GM12892 (cell line): ENCODE results near the gene C1R.

Source experiments
- DNase-seq: peaks from one replicate; pipeline ENCODE4 v3.0.0; 2011; ENCODE audit not compliant: insufficient read length
- FAIRE-seq: peaks from 2 replicates; lab custom pipeline; 2011; peaks lifted over from hg19 to GRCh38; lab: Jason Lieb, UNC
- POLR2A ChIP-seq: IDR thresholded peaks from 2 replicates; pipeline ENCODE4 v1.6.1; 2011; ENCODE audit warnings: low read depth, low read length, control low read depth
- POLR2AphosphoS5 ChIP-seq: IDR thresholded peaks from 2 replicates; pipeline ENCODE4 v1.6.1; 2011; ENCODE audit warnings: low read depth, low read length, control low read depth
- TAF1 ChIP-seq: IDR thresholded peaks from 2 replicates; pipeline ENCODE4 v1.6.1; 2011; ENCODE audit warnings: low read depth, mild to moderate bottlenecking, control low read depth, low read length, borderline replicate concordance

C1R gene

DNA sequence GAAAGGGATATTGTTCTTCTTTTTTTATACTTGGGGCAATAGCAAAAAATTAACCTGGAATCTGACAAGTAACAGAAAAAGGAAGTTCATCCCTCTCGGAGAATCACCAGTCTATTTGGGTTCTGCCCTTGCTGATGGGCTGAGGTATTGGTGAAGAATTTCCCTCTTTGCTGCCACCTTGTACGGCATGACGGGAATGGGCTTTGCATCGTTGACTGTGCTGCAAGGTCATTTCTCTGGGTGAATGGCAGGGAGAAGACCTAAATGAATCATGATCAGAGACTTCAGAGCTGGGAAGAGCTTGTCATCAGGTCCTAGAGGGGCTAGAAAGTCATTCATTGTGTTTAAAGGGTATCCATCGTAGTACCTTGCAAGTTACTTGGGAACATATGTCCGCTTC lies 19.7 kb downstream of the C1R start:
- FAIRE-seq, result no peak
- TF ChIP-seq POLR2A (no peak), POLR2AphosphoS5 (no peak), TAF1 (no peak)
- DNase-seq, result no peak

DNA sequence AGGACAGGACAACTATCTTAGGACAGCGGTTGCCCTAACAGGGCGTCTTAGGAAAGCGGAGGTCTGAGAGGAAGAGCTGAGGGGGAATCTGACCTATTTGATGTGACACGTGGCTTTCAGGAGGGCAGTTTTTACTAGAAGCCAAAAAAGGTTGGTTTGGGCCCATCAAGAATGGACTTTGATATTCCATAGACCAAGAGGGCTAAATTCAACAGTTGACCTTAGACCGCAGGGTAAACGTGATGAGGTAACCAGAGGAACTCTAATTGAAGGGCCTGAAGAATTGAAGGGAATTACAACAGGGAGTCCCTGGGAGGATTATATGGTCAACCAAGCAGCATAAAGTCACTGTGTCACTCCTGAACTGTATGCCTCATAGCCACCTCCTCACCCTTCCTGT lies 20.2 kb downstream of the C1R start:
- DNase-seq (no peak), FAIRE-seq (no peak)
- no peak for TF ChIP-seq TAF1
- TF ChIP-seq POLR2A, result no peak
- TF ChIP-seq POLR2AphosphoS5, result no peak

DNA sequence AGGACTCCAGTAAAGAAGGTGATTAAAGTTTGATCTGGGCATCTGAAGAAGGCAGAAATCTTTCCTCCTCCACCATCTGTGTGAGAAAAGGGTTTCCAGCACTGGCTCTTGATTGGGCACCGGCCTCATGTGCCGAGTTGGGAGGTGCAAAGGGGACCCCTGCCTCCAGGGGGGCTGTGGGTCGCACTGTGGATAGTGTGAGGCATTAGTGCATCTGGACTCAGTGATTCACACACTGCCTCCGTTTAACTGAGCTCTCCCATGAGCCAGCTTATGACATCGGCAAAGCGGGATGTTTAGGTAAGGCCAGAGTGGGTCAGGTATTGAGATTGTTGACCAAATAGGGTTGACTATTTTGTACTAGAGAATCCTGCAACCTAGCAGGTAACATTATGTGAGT lies 22.9 kb downstream of the C1R start:
- DNase-seq (no peak), FAIRE-seq (no peak)
- no peak for TF ChIP-seq POLR2A
- TF ChIP-seq TAF1, result no peak
- TF ChIP-seq POLR2AphosphoS5, result no peak

DNA sequence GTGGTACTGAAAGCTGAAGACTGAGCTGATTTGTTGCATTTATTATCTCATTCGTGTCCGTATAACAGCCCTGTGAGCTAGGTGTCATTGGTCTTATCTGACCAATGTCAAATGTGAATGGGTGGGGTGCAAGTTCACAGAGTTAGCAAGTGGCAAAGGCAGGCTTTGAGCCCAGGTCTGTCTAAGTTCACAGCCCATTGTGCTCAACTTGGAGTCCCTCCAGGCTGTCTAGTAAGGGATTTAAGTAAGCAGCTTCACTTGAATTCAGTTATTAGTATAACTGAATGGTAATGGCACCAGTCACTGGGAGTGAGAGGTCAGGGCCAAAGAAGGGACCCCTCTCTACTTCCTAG lies 23.3 kb downstream of the C1R start:
- FAIRE-seq (no peak), DNase-seq (no peak)
- TF ChIP-seq POLR2AphosphoS5 (no peak), TAF1 (no peak), POLR2A (no peak)

DNA sequence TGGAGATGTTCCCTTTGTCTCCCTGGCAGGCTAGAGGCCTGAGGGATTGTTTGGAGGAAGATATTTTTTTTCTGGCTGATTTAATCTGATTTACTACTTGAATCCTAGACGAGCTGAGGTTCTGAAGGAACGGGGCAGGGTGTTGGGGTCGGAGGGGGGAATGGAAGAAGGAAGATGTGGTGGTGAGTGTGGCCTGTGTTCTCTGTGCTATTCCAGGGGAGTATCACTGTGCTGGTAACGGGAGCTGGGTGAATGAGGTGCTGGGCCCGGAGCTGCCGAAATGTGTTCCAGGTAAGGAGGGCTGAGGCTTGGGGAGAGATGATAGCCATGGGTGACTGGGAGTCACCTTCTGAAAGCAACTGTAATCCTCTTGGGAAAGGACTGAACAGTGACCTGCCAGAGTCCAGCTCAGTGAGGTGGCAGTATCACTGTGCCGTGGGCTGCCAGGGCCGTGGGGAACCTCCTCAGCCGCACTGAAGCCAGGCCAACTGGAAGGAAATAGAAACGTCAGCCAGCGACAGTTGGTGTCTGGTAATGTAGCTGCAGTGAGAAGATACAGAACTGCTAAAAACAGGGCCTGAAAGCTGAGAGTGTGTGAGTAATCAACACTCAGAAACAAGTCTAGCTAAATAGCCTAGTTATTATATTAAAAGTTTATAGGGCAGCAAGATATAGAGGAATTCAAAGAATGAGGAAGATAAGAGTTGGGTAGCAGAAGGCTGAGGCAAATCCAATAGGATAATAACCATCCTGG lies 23.8 kb downstream of the C1R start:
- no peak for FAIRE-seq
- no peak for DNase-seq
- no peak for TF ChIP-seq POLR2AphosphoS5
- no peak for TF ChIP-seq TAF1
- TF ChIP-seq POLR2A, result no peak

DNA sequence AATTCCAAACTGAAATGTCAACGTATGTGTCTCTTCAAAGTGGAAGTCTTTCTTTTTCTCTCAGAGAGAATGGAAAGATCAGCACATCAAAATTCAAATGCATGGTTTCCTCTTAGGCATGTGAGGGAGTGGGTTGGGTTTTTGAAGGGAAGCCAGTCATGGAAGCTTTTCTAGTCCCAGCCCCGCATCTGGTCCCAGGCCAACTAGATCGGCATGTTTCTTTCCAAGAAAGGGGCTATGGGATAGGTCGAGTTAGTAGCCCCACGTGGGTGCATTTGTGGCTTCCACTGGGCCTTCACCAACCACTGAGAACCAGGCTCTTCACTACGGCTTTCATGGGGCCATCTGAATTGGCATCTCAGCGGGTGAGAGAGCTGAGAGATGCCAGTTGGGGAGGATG lies 25.1 kb downstream of the C1R start:
- TF ChIP-seq TAF1 (no peak), POLR2A (no peak), POLR2AphosphoS5 (no peak)
- FAIRE-seq (no peak), DNase-seq (no peak)

DNA sequence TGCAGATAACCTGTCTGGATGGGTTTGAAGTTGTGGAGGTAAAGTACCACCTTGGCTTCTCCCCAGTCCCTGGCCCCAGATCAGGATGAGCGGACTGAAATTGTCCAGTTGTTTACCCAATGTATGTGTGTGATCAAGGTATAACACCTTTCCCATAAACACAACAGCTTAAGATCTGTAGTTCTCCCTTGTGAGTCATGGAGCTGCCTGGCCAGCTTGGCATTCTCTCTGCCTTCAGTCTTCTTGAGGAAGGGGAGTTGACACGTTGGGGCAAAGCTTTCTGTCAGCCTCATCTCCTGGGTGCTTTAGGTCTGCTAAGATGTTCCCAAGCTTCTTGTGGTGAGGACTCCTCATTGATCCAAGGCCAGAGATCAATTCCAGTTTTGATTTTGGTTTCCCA lies 25.6 kb downstream of the C1R start:
- DNase-seq, result no peak
- TF ChIP-seq TAF1 (no peak), POLR2A (no peak), POLR2AphosphoS5 (no peak)
- FAIRE-seq, result no peak

DNA sequence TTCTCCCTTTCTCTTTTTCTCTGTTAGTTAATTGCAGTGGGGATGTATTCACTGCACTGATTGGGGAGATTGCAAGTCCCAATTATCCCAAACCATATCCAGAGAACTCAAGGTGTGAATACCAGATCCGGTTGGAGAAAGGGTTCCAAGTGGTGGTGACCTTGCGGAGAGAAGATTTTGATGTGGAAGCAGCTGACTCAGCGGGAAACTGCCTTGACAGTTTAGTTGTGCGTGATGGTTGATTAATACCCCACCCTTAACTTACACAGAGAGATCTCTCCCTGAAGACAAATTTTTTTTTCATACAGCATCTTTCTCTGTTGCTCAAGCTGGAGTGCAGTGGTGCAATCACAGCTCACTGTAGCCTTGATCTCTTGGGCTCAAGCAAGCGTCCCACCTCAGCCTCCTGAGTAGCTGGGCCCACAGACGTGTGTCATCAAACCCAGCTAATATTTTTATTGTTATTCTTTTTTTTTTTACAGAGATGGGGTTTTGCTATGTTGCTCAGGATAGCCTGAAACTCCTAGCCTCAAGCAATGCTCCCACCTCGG lies 27.1 kb downstream of the C1R start:
- DNase-seq (no peak), FAIRE-seq (no peak)
- TF ChIP-seq TAF1 (no peak), POLR2A (no peak), POLR2AphosphoS5 (no peak)

DNA sequence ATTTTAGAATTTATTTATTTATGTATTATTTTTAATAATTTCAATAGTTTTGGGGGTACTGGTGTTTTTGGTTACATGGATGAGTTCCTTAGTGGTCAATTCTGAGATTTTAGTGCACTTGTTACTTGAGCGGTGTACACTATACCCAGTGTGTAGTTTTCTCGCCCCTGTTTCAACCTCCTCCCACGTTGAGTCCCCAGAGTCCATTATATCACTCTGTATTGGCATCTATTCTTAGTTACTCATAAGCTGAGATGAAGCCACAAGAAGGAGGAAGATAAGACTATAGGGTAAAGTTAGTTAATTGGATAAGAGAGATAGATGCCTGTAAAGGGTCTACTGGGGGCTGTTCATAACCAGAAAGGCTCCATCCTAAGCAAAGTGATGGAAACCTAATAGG lies 27.7 kb downstream of the C1R start:
- FAIRE-seq (no peak), DNase-seq (no peak)
- TF ChIP-seq TAF1 (no peak), POLR2AphosphoS5 (no peak), POLR2A (no peak)

DNA sequence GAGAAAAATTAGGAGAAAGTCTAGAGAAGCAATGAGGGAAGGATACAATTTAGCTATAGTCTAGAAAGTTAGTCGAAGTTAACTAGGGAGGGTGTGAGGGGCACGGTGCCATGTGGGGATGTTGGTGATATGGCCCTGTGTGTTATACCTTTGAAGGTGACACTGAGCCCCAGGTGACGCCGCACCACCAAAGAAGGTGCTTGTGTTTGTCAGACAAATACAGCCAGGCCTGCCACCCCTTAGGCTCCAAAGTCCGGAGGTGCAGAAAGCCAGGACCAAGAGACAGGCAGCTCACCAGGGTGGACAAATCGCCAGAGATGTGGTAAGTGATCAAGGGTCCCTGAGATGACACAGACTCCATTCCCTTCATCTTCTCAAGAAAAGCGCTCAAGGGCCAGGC lies 30.6 kb downstream of the C1R start:
- FAIRE-seq (no peak), DNase-seq (no peak)
- TF ChIP-seq POLR2AphosphoS5 (no peak), TAF1 (no peak), POLR2A (no peak)

DNA sequence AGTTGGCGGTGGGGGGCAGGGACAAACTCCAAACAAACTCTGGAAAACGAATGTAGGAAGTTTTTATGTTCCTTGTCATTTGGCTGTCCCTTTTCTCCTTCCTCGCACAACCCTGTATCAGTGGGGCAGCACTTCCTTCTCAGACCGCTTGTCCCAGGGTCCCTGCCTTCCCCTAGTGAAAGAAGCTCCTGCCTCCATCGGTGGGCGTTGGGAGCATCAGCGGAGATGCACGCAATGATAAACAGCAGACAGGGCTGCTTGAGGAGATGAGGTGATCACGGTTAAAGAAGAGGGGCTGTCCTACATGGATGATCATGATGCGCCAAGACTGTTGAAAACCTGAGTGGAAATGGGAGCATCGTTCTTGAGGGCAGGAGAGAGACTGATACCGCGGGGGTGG lies 31.1 kb downstream of the C1R start:
- no peak for TF ChIP-seq POLR2A
- no peak for TF ChIP-seq POLR2AphosphoS5
- TF ChIP-seq TAF1, result no peak
- DNase-seq (no peak), FAIRE-seq (no peak)

DNA sequence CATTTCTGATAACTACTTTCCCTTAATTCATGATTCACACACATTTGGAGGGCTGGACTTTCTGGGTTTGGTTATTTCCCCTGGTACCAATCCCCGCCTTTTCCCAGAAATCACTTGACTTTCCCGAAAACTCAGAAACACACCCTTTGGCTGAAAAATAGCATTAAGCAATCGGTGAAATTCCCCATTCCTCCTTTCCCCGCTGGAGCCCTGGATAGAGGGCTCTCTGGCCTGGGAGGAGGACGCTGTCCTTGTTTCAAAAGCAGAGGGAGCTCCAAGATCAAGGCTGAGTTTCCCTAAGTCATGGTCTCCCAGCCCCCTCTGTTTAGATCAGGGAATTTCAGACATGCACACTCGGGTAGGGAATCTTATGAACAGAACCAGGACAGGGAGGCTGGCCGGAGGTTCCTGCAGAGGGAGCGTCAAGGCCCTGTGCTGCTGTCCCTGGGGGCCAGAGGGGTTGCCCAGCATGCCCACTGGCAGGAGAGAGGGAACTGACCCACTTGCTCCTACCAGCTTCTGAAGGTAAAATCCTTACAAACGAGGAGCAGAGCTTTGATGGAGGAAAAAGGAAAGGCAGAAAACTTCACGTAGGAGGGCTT lies 31.8 kb downstream of the C1R start, which contains the start of gene C1S:
TSS of gene C1S (plus strand) at position 366 of the 602 bp plus-strand sequence. CDS start 1,195 bp downstream, outside the sequence.
- DNase-seq, result no peak
- FAIRE-seq, result no peak
- no peak for TF ChIP-seq POLR2A
- TF ChIP-seq TAF1, result no peak
- TF ChIP-seq POLR2AphosphoS5, result no peak

DNA sequence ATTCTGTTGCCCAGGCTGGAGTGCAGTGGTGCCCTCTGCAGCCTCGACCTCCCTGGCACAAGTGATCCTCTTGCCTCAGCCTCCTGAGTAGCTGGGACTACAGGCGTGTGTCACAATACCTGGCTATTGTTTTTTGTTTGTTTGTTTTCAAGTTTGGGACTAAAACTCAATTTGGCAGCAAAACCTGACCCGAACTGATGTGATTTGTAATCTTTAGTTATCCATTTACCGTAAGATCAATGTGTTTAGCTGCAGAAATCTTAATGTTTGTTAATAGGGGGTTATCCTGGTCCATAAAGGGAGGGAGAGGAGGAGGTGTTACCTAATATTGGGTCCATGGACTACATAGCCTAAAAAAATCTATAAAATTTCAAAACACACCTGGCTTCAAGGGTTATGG lies 32.5 kb downstream of the C1R start:
- TF ChIP-seq POLR2A (no peak), POLR2AphosphoS5 (no peak), TAF1 (no peak)
- no peak for DNase-seq
- no peak for FAIRE-seq
